GM18868 (cell line): ENCODE results near the gene RTN4IP1.

Experiments
- ATAC-seq: cut with Tn5 transposase; IDR thresholded peaks from one replicate; pipeline ENCODE4 v1.9.1; 2021; ENCODE audit warnings: mild to moderate bottlenecking, moderate library complexity; ENCODE audit not compliant: unreplicated experiment

The RTN4IP1 gene, protein sequence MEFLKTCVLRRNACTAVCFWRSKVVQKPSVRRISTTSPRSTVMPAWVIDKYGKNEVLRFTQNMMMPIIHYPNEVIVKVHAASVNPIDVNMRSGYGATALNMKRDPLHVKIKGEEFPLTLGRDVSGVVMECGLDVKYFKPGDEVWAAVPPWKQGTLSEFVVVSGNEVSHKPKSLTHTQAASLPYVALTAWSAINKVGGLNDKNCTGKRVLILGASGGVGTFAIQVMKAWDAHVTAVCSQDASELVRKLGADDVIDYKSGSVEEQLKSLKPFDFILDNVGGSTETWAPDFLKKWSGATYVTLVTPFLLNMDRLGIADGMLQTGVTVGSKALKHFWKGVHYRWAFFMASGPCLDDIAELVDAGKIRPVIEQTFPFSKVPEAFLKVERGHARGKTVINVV

DNA sequence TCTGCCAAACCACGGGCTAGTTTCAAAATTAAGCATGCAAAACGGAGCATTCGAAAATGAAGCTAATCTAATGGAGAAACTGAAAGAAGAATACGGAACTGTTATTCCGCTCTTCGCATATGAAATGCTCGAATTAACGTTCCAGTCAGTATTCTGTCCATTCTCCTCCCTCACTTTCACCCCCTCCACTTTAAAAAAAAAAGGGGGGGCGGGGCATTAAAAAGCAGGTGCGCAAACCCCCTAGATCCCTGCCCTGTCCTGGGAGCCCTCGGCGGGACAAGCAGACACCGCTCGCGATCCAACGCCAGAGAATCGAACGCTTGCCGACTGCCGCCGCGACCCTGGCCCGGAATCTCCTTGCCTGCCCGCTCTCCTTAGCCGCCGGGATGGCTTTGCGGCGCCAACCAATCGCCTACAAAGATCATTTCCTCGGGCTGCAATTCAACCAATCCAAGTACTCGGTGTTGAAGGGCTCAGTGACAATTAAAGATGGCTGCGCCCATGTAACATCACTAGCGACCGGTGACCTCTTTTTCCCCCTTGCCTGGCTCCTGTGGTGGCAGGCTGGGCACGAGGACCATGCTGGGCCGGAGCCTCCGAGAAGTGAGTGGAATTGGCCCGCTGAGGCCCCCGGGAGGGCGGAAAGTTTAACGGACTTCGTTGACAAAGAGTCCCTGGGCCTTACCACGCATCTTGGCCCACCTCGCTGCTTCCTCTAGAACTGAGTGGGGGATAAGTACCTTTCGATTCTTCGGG is at the start of gene RTN4IP1, which contains the start of gene QRSL1:
RTN4IP1 (minus strand) TSS at position 396 of the 756 bp plus-strand sequence. CDS start 477 bp downstream, outside the sequence.
QRSL1 (plus strand) TSS at position 476 of the 756 bp plus-strand sequence; CDS start at position 580, 104 bp downstream.
- peak; percentile 87 for ATAC-seq

DNA sequence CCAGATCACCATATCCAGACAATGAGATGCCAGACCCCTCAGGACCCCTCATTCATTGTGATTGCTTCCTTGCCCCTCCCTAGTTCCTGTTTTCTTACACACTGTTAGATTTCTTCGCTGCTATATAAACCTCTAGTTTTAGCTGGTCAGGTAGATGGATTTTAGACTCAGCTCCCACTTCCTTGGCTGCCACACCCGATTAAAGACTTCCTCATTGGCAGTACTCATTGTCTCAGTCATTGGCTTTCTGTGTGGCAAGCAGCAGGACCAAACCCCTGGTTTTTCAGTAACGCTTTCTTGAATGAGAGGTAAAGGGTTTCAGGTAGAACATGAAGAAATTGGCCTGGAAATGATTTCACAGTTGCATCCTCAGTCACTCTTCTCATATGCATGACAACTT is 48.0 kb upstream of the RTN4IP1 start:
- peak; percentile 38 for ATAC-seq

DNA sequence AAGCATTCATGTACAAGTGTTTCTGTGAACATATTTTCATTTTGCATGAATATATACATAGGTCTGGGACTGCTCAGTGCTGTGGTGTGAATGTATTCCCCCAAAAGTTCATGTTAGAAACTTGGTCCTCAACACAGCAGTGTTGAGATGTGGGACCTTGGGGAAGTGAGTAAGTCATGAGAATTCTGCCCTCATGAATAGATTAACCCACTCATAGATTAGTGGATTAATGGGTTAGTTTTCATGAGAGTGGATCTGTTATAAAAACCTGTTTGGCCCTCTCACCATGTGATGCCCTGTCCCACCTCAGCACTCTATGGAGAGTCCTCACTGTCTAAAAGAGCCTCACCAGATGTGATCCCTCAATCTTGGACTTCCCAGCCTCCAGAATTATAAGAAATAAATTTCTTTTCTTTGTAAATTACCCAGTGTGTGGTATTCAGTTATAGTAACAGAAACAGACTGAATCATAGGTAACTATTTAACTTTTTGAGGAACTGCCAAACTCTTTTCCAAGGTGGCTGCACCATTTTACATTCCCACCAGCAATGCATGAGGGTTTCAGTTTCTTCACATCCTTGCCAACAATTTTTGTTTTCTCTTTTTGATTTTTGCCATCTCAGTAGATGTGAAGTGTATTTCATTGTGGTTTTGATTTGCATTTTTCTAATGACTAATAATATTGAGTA is 45.4 kb upstream of the RTN4IP1 start:
- ATAC-seq: no peak

DNA sequence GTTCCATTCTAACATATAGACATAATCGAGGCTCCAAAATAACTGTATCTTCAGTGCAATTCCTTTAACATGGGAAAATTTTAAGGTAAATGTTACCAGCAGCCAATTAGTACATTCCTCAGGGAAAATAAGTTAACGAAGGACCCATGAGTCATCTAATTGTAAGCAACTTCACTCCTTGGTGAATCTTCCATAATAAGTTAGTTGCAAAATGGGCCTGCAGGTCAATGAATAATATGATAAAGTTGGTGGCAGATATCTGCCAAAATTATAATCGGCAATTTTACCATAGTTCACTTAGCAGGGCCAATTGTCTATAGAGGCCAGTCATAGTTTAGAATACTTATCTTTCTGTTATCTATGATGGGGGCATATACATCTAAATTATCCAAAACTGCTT is 42.4 kb upstream of the RTN4IP1 start:
- ATAC-seq: no peak

DNA sequence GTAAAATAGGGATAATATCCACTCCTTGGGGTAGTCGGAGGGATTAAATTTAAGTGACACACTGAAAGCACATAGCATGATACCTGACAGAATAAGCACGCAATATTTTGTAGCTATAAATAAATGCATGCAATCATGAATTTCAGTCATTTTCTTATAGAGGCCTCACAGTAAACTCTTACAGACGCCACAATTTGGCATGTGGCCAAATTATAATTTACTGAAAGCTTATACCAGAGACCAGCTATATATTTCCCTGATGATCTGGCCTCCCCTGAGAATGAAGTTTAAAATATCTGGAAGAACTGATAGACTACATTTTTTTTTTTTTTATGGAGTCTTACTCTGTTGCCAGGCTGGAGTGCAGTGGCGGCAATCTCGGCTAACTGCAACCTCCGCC is 40.9 kb upstream of the RTN4IP1 start:
- no peak for ATAC-seq

DNA sequence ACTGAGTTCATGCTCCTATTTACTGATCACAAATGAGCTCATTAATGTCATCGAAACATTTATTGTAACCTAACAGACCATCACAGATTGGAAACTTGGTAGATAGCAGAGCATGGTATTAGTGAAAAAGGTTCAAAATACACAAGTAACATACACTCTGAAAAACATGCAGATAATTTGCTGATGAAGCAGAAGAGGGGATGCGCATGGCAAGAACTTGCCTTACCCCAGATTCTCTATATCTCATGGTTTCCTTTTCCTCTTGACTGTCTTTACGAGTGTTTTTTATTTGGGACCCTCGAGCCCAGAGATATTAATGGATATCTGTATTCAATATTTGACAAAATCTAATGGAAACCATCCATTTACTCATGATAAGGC is 37.7 kb upstream of the RTN4IP1 start:
- no peak for ATAC-seq

DNA sequence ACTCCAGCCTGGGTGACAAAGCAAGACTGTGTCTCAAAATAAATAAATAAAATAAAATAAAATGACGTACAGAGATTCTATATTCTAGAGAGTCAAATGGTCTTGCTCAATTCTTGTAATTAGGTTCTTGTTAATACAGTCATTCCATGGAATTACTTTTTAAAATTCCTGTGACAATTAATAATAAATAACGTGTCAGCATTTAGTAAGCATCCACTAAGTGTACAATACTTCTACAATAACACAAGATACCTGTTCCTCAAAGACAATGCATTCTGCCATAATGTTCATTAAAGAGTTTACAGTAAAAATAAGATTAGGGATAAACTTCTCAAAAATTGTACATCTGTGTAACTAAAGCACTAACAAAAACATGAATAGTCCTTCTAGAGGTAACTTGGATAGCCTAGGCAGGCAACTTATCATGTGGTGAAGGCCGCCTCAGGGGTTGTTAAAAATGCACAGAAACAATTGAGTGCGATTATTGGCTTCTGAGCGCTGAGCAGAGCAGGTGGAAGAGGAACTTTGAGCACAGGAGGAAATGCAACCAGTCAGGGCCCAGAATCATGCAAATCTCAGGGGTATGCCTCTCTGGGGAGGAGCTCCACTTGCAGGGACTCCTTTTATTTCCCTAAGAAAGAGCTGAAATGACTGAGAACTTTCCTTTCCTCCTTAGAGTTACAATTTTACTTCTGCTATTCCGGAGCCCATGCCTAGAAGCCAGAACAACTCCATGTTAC is 37.2 kb upstream of the RTN4IP1 start:
- peak; percentile 99 for ATAC-seq

DNA sequence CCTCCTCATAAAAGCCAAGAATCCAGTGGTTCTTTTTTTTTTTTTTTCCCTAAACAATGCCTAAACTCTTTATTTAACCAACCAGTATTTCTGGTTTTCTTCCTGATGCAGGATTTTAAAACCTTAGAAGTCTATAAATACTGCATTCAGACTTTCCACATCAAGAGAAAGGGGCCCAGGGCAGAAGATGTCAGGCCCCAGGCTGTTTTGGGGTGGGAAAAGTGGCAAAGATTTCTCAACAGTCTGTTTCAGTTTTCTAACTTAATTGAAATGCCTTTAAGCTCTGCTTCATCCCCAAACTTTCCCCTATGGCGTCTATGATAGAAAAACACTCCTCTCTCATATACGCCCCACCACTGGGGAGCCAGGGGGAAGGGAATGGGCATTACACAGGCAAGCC is 33.2 kb upstream of the RTN4IP1 start:
- ATAC-seq: no peak

DNA sequence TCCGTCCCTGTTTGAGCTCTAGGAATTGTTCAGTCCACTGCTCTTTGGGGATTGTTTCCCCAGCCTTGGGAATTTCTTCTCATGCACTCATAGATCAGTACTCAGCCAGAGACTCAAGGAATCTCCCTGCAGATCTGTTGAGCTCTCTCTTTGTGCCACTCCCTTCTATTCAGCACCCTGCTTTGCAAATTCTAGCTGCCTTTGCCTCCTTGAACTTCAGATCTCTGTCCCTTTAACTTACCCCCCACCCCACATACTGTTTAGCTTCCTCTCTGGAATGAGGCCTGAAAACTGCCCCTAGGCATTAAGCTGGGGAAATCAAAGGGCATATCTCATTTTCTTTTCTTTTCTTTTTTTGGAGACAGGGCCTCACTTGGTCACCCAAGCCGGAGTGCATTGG is 30.6 kb upstream of the RTN4IP1 start:
- ATAC-seq: no peak

DNA sequence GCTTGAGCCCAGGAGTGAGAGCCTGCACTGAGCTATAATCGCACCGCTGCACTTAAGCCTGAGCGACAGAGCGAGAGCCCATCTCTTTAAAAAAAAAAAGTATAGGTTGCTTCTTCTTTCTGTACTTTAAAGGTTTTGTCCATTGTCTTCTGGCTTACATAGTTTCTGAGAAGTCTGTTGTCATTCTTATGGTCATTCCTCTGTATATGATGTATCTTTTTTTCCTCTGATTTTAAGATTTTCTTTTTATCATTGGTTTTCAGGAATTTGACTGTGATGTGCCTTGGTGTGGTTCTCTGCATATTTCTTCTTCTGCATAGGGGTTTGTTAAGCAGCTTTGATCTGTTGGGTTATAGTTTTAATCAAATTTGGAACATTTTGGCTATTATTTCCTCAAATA is 29.2 kb upstream of the RTN4IP1 start:
- ATAC-seq: no peak

DNA sequence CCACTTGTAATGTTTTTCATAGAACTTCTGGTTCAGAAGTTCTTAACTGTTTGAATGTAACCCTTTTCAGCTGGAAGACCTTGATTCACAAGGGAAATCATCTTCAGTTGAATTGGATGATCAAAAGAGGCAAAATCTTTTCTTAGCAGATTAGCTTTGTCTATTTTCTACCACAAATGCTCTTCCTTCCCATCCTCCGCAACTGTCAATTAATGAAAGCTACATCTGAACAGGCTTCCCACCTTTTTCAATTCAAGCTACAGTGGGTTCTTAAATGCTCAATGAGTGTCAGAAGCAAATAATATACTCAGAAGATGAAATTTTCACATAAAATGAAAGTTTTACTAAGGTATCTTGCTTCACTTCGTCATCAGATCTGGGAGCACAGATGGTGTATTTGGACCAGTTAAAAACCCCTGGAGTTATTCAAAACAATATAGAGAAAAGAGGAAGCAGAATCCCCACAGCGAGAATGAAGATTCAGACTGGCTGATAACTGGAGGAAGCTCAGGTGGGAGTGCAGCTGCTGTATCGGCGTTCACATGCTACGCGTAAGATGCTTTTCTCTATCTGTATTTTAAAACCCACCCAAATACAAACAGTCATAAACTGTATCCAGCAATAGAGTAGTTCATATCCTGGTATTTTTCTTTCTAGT is 19.5 kb upstream of the RTN4IP1 start:
- ATAC-seq: peak; percentile 98

DNA sequence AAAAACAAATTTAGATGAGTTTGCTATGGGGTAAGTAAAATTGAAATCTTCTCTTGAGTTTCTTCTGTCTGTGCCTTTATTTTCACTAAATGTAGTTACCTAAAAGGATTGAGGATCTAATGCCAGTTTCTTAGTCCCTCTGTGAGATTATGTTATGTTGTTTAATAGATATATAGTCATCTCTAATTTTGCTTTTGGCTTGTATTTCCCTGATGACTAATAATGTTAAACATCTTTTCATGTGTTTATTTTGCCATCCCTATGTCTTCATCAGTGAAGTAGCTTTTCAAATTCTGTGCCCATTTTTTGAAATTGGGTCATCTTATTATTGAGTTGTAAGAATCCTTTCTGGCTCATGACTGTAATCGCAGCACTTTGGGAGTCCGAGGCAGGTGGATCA is 13.8 kb upstream of the RTN4IP1 start:
- ATAC-seq: no peak

DNA sequence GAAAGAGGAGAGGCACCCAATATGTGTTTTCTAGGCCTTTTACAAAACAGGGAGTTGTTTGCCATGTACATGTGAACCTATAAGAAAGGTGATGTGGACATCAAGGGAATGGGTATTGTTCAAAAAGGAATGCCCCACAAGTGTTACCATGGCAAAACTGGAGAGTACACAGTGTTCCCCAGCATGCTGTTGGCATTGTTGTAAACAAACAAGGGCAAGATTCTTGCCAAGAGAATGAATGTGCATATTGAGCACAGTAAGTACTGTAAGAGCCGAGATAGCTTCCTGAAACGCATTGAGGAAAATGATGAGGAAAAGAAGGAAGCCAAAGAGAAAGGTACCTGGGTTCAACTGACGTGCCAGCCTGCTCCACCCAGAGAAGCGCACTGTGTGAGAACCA is 13.2 kb upstream of the RTN4IP1 start:
- no peak for ATAC-seq

DNA sequence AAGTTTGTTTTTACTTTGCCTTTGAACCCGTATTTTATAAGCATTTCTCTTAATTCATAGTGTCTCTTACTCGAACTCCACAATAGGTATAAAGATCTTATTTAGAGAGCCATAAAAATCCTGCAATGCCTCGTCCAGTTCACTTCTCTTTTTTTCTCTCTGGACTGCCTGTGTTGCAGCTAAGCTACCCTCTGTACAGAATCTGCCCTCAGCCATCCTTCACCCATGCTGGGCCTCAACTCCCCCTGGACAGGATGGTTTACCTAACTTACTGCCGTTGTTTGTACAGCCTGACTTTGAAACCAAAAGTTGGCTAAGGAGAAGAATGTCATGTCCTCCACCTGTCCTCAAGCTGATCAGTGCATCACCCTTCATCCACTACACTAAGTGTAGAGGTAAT is 10.5 kb upstream of the RTN4IP1 start:
- no peak for ATAC-seq

DNA sequence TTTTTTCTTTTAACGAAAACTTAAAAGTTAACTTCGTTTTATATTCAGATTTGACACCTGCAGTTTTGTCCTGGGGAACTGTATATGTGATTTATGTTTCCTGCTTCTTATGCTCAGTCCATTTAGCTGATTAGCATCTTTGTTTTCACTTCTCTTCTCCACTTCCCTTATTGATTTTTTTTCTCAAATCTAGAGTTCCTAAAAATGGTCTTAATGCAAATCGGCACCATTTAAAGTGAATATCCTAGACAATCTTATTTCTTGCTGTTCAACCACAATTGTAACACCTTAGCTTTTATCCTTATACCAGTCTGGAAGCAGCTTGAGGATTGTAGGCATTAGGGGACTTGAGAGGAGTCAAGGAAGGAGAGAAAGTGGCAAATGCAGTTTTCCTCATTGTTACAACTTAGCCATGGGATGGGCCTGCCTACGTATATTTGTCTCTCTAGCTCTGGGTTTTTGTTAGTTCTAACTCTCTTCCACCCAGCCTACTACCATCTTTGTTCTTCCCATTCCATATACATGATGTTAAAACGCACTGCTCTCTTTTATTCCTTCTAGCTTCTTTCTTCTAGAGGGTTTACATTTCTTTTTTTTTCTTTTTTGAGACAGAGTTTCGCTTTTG is 8.5 kb upstream of the RTN4IP1 start:
- ATAC-seq: peak; percentile 69

DNA sequence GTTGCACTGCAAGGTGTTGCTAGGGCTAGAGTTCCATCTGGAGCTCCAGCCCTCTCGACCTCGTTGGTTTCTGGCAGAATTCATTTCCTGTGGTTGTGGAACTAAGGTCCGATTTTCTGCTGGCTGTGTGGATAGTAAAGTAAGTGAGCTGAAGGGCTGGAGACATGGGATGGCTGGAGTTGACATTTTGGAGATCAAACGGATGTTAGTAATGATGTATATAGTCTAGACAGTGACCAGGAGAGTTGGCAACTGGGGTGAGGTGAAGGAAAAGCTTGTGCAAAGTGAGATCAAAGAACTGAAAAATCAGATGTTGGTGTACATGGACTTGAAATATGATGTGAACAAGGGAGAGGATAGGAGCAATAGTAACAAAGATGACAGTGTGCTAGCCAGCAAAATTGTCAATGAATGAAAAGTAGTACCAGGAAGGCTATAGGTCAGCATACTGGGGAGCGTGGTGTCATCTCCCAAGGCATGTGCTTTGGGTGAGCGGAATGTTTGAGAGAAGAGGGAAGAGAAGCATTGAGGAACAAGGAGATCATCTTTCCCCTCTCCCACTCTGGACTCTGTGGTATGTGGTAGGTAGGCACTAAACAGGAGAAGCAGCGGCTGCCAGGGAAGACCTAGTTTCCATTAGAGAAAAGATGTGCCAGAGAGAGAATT is 7.9 kb upstream of the RTN4IP1 start:
- ATAC-seq: peak; percentile 14

DNA sequence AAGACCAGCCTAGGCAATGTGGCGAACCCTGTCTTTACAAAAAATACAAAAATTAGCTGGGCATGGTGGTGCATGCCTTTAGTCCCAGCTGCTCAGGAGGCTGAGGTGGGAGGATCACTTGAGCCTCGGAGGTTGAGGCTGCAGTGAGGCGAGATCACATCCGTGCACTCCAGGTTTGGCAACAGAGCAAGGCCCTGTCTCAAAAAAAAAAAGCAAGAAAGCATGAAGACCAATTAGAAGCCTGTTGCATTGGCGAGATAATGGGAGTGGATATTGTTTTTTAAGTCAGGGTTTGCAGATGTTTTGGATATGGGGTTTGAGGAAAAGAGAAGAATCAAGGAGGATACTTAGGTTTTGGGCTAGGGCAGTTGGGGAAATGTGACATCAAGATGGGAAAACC is 5.3 kb upstream of the RTN4IP1 start:
- ATAC-seq: no peak

DNA sequence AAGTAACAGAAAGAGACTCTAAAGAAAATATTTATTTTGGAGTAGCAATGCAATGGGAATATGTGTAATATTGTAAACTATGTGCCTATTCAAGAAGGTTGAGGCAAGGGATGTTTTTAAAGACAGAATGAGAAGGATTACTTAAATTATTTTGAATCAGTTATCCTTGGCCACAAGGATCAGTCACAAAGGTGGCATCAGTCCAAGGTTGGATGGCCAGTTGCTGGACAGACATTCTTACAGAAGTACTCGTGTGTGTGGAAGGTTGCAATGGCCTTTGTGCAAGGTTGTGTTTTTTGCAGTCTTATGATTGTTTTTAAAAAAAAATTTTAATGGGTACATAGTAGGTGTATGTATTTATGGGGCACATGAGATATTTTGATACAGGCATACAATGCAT is 2.0 kb upstream of the RTN4IP1 start:
- no peak for ATAC-seq

DNA sequence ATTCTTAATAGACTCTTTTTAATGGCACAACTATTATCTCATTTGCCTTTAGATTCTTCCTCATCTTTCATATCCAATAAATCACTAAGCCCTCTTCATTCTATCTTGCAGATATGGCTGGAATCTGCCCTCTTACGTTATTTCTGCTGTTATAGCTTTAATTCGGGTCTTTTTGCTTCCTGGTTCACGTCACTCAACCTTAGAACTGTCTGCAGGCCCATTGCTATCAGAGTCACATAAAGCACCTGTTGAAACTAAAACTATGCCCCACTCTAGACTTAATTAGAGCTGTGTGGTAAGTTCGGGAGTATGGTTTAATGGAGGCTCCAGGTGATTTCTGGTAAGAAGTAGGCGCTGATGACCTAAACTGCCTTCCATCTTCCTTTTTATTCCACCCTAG is 1.1 kb upstream of the RTN4IP1 start:
- no peak for ATAC-seq

DNA sequence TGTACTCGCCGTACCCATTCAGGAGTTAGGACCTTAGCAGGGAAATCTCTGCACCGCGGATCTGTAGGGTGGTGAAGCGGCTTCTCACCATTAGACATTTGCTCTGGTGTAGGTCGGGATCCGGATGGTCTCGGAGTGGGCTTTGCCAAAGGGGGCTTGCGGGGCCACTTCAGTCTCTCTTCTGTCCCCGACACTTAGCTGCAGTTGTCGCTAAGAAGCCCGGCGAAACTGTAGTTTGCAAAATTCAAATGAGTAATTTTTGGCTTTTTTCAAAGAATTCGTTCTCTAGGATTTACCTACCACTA is 513 bp upstream of the RTN4IP1 start:
- no peak for ATAC-seq
